Measurements from ENCODE around the gene BANF2. TPM values are rescaled to one million over a fixed set of nuclear protein-coding genes. Genes with fewer than 3 reads are reported as not detected.

Gene BANF2
- total and polyA plus RNA-seq, 9 donors, result not detected

DNA sequence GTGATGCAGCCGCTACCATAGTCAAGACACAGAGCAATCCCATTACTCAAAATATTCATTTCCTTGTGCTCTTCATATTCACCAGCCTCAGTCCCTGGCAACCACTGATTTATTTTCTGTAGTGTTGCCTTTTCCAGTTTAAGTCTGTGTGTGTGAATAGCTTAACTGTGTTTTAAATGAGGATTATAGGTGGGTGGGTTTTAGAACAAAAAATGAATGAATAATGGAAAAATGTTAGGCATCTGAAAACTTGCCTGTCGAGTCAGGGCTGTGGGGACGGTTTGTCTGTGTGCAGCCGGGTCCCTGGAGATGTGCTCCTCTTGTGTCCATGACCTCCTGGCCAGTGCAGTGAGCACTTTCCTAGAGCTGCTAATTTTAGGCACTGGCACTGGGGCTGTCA lies 27.1 kb downstream of the BANF2 start:
- intact Hi-C loops (cut with DNase I), result no loop called here
- Histone ChIP-seq H3K27ac (no peak overlapping the region), H3K9me3 (no peaks in the 10 kb centered on the region), H3K4me3 (no peak overlapping the region), H3K36me3 (no peaks in the 10 kb centered on the region), H3K4me1 (ENCODE audit: insufficient read depth) (no peaks in the 10 kb centered on the region), H3K27me3 (no peaks in the 10 kb centered on the region)
- no peak for TF ChIP-seq POLR2A (IDR thresholded peaks at IDR 0.05)
- TF ChIP-seq, protein P1, sequence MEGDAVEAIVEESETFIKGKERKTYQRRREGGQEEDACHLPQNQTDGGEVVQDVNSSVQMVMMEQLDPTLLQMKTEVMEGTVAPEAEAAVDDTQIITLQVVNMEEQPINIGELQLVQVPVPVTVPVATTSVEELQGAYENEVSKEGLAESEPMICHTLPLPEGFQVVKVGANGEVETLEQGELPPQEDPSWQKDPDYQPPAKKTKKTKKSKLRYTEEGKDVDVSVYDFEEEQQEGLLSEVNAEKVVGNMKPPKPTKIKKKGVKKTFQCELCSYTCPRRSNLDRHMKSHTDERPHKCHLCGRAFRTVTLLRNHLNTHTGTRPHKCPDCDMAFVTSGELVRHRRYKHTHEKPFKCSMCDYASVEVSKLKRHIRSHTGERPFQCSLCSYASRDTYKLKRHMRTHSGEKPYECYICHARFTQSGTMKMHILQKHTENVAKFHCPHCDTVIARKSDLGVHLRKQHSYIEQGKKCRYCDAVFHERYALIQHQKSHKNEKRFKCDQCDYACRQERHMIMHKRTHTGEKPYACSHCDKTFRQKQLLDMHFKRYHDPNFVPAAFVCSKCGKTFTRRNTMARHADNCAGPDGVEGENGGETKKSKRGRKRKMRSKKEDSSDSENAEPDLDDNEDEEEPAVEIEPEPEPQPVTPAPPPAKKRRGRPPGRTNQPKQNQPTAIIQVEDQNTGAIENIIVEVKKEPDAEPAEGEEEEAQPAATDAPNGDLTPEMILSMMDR (IDR thresholded peaks at IDR 0.05), result no peak
- TF ChIP-seq EP300 (IDR thresholded peaks at IDR 0.05), result no peak
- 45 to 58% (median 53%) methylated on average over 4 of the region's 4 CpGs for WGBS, 3 donors
- no peak for DNase-seq

DNA sequence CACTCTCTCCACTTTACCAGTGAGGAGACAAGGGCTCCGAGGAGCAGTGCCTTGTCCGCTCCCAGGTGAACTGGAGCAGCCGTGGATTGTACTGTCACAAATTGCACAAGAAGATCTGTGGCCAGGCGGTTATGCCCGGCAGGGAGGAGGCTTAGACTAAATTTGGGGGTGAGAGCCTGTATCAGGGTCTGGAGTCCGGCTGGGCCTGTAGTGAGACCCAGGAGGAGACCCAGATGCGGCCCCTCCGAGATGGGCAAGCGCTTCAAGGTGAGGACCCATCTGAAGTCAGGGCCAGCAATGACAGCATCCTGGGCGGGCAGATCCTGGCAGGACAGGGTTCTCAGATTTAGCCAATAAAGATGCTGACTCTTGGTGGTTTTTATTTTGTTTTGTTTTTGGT lies 27.6 kb downstream of the BANF2 start:
- Histone ChIP-seq H3K4me3 (no peak overlapping the region), H3K4me1 (ENCODE audit: insufficient read depth) (no peaks in the 10 kb centered on the region), H3K9me3 (no peaks in the 10 kb centered on the region), H3K36me3 (no peaks in the 10 kb centered on the region), H3K27me3 (no peaks in the 10 kb centered on the region), H3K27ac (no peak overlapping the region)
- intact Hi-C loops (cut with DNase I), result no loop called here
- DNase-seq, result no peak
- WGBS, 3 donors, result 86 to 93% (median 89%) methylated on average over 10 of the region's 10 CpGs
- TF ChIP-seq EP300 (IDR thresholded peaks at IDR 0.05) (no peak), POLR2A (IDR thresholded peaks at IDR 0.05) (no peak)
- TF ChIP-seq, protein P1 (IDR thresholded peaks at IDR 0.05), result no peak

DNA sequence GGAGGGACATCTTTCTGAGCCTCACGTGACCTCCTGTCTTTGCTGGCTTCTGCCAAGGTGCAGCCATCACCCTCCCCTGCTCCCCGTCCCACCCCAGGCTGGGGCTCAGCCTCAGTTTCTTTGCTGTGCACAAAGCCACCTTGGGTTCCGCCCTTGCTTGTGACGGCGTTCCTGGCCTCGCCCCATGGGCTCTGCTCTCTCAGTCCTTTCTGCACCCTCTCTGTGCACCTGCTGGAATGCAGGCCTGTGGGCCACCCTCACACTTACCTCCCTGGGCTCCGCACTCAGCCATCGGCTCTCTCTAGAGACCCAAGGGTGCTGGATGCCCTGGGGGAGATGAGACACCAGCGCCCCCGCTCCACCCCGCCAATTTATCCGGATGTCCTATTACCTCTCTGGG lies 28.3 kb downstream of the BANF2 start:
- intact Hi-C loops (cut with DNase I), result no loop called here
- WGBS, 3 donors, result 86 to 95% (median 92%) methylated on average over 12 of the region's 12 CpGs

DNA sequence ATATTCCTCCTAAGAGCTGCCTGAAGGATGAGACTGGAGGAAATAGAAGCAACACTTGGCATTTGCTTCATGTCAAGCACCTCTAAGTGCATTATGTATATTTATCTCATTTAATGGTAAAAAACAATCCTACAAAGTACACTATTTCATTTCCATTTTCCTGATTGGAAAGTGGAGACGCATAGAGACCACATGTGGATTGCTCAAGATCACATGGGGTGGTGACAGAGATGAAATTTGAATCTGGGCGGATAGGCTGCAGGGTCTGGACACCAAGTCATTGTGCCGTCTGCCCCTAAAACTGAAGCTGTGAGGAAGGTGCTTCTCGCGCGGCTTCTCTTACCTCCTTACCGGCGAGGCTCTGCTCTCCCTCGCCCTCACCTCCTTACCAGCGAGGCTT lies 30.3 kb downstream of the BANF2 start:
- no peaks in the 10 kb centered on the region for H3K9me3 ChIP-seq
- H3K27ac ChIP-seq, result no peak overlapping the region
- intact Hi-C loops (cut with DNase I), result no loop called here
- no peak for DNase-seq
- no peaks in the 10 kb centered on the region for H3K27me3 ChIP-seq
- no peak overlapping the region for H3K4me3 ChIP-seq
- no peaks in the 10 kb centered on the region for H3K36me3 ChIP-seq
- H3K4me1 ChIP-seq (ENCODE audit: insufficient read depth), result peaks cover 2% of the 10 kb centered on the region
- TF ChIP-seq POLR2A (IDR thresholded peaks at IDR 0.05) (no peak), EP300 (IDR thresholded peaks at IDR 0.05) (no peak)
- TF ChIP-seq, protein P1 (IDR thresholded peaks at IDR 0.05), result no peak
- WGBS, 3 donors, result 93 to 94% (median 93%) methylated on average over 10 of the region's 10 CpGs

More for the DNA sequence above, 28.3 kb downstream of the BANF2 start:
- no peak for DNase-seq
- Histone ChIP-seq H3K36me3 (no peaks in the 10 kb centered on the region), H3K9me3 (no peaks in the 10 kb centered on the region), H3K27ac (no peak overlapping the region), H3K27me3 (no peaks in the 10 kb centered on the region), H3K4me1 (ENCODE audit: insufficient read depth) (no peaks in the 10 kb centered on the region), H3K4me3 (no peak overlapping the region)
- TF ChIP-seq EP300 (IDR thresholded peaks at IDR 0.05), result no peak
- TF ChIP-seq, protein P1 (IDR thresholded peaks at IDR 0.05), result no peak
- no peak for TF ChIP-seq POLR2A (IDR thresholded peaks at IDR 0.05)

Data from ovary (tissue), 9 donors.